Activated CD4-positive, CD25-positive, alpha-beta regulatory T cell treated with anti-CD3 and anti-CD28 coated beads, Interleukin-2, amount 50 U/mL, for 24 hours (primary cell): ENCODE data around the gene RASSF7.
"Not testable (repeated sequence)": the region's sequence is repeated elsewhere in the genome, so short reads cannot be mapped to it uniquely, and the experiment has no call there.

ENCODE experiments used
- ATAC-seq, 2 donors: fragments of 150-1000 bp; cut with Tn5 transposase; one replicate each; pipeline ENCODE4 v1.10.0; 2021; ENCODE audit warnings: mild to moderate bottlenecking in 1 of 2, moderate library complexity in 1 of 2

The RASSF7 gene

GRCh38 chr11:560305-561147 lies at the start of gene RASSF7, which contains the start of gene LMNTD2:
RASSF7 (plus strand) TSS chr11:560970; CDS start chr11:561769, 799 bp downstream.
LMNTD2 (minus strand) TSS chr11:560738; CDS start chr11:560716, 22 bp downstream.
- ATAC-seq = peak; percentile 93 to 94

GRCh38 chr11:512761-513595 lies 47.8 kb upstream of the RASSF7 start:
- no peak for ATAC-seq

- ATAC-seq = no peak
These were observed 46.2 kb upstream of the RASSF7 start for GRCh38 chr11:514606-515005.

- ATAC-seq = no peak
These were observed 45.6 kb upstream of the RASSF7 start for GRCh38 chr11:515131-515530.

GRCh38 chr11:516400-516799 lies 44.4 kb upstream of the RASSF7 start:
- no peak for ATAC-seq

- not testable (repeated sequence) for ATAC-seq
These were observed 43.7 kb upstream of the RASSF7 start for GRCh38 chr11:516918-517685.

- peak; percentile 91 to 95 for ATAC-seq
These were observed 42.1 kb upstream of the RASSF7 start for GRCh38 chr11:518463-519202.

GRCh38 chr11:520428-521176 lies 40.2 kb upstream of the RASSF7 start:
- ATAC-seq = no peak

GRCh38 chr11:521177-521688 lies 39.5 kb upstream of the RASSF7 start:
- ATAC-seq = no peak

GRCh38 chr11:526192-526591 lies 34.6 kb upstream of the RASSF7 start:
- no peak for ATAC-seq

- ATAC-seq = no peak
These were observed 32.5 kb upstream of the RASSF7 start for GRCh38 chr11:528166-528814.

- no peak for ATAC-seq
These were observed 31.7 kb upstream of the RASSF7 start for GRCh38 chr11:528815-529727.

GRCh38 chr11:529728-530411 lies 30.9 kb upstream of the RASSF7 start:
- no peak for ATAC-seq

GRCh38 chr11:530960-531831 lies 29.6 kb upstream of the RASSF7 start:
- ATAC-seq = no peak

GRCh38 chr11:531919-532526 lies 28.7 kb upstream of the RASSF7 start:
- no peak for ATAC-seq

- ATAC-seq = no peak
These were observed 28.2 kb upstream of the RASSF7 start for GRCh38 chr11:532527-532985.

GRCh38 chr11:532986-533585 lies 27.7 kb upstream of the RASSF7 start:
- ATAC-seq = no peak
